IPS DF 19.7 (cell line): ENCODE results near the gene FGA.
"Not testable (repeated sequence)": the region's sequence is repeated elsewhere in the genome, so short reads cannot be mapped to it uniquely, and the experiment has no call there.

Experiments used
- DNase-seq: peaks from one replicate; pipeline ENCODE4 v3.0.0-alpha.2; 2013; ENCODE audit warnings: low read depth, low spot score

FGA gene

DNA sequence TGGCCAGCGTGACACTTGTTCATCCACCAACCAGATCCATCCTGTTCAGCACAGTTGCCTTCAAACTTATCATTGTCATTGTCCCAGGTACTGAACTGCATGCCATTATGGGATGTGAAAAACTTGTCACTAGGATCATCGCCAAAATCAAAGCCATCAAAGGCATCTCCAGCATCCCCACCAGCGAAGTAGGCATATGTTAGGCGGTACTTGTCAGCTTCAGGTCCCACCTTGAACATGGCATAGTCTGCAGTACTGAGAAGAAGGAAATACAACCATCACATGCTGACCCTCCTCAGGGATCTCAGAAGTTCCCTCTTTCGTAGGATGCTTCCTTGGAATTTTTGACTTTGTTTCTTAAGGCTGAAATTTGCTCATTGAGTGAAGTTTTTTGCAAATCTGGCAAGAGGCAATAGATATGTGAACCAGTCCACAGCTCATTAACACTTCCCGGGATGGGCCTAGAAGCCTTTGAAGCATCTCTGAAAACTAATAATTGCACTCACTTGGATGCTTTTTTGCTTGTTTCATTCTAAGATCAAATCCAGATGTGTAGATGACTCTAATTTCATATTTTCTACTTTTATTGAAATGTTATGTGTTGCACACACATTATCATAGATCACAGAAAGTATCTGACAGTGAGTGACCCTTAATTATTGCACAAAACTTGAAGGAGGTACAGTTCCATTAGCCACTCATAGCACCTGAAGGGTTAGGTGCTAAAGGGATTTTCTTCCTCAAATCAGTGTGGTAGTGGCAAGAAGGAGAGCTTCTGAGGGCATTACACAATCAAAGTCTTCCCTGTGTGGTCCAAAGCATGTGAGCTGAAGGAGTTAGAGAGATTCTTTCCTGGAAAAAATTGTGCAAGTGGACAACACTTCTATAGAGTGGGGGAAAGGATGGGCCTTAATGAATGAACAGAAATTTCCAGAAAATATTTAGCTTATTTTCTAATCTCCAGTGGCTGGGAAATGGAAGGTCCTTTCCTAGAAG, 16.5 kb upstream of the FGA start:
- no peak for DNase-seq

DNA sequence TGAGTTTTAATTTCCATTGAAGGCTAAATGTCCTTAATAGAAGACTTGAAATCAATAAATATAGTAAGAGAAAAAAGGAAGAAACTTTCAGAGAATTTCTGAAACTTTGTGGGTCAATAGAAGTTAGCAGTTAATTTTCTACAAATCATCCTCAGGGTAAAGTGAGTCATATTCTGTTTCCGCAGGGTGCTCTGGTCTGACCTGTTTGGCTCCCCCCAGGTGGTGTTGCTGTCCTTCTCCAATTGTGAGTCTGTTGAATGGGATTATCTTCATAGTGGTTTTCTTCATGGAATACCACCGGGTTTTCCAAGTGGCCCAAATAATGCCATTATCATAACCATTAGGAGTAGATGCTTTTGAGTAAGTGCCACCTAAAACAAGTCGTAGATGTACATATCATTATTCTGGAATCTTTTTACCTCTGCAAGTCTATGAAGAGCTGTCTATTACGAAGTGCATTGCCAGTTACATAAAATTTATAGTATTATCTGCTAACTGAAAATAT, 14.2 kb upstream of the FGA start:
- DNase-seq: no peak

DNA sequence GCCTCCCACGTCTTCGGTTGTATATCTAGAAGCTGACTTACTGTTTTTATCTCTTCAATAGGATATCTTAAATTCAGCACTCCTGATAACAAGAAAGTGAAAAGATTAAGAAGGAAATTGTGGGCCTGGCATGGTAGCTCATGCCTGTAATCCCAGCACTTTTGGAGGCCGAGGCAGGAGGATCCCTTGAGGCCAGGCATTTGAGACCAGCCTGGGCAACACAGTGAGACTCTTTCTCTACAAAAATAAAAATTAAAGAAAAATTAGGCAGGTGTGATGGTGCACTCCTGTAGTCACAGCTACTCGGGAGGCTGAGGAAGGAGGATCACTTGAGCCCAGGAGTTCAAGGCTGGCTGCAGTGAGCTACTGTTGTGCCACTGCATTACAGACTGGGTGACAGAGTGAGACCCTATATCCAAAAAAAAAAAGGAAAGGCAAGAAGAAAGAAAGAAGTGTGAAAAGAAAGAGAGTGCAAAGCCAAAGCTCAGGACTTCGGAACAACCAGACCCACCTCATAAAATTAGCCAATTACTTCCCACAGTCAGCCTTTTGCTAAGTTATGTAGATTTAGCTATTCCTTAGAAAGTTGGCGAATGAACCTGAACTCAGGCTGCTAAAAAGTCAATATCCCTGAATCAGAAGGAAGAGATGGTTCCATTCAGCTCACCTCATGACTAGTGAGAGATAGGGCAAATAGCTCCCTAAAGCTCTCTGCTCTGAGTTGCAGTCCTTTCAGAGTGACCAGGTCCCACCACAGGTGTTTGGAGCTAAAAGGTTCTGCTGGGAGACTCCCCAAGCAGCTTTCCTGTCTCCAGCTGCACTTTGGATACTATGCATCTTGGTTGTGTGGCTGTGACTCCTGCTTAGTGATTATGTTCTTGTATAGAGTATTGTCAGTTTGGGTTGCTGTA, 12.7 kb upstream of the FGA start:
- DNase-seq: no peak

DNA sequence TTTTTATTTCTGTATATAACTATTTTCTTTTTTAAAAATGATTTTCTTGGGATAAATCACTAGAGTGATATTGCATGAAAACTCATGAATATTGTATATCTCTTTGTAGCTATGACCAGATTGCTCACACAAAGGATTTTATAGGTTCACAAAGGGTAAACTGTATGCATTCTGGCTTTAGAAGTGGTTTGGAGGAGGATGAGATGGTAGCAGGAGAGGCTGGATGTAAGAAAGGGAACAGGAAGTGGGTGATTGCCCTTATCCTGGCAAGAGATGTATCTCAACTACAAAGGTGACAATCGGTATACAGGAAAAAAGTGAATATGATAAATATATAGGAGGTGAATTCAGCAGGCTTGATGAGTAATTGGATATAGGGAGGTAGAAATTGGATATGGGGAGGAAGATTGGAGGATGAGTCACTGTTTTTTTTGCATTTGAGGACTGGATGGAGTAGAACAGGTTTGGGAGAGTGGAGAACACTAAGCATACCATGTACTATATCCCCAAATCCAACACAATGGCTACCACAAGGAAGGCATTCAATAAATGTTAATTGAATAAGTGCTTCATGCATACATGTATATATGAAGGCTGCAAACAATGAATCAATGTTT, 12.0 kb upstream of the FGA start:
- no peak for DNase-seq

DNA sequence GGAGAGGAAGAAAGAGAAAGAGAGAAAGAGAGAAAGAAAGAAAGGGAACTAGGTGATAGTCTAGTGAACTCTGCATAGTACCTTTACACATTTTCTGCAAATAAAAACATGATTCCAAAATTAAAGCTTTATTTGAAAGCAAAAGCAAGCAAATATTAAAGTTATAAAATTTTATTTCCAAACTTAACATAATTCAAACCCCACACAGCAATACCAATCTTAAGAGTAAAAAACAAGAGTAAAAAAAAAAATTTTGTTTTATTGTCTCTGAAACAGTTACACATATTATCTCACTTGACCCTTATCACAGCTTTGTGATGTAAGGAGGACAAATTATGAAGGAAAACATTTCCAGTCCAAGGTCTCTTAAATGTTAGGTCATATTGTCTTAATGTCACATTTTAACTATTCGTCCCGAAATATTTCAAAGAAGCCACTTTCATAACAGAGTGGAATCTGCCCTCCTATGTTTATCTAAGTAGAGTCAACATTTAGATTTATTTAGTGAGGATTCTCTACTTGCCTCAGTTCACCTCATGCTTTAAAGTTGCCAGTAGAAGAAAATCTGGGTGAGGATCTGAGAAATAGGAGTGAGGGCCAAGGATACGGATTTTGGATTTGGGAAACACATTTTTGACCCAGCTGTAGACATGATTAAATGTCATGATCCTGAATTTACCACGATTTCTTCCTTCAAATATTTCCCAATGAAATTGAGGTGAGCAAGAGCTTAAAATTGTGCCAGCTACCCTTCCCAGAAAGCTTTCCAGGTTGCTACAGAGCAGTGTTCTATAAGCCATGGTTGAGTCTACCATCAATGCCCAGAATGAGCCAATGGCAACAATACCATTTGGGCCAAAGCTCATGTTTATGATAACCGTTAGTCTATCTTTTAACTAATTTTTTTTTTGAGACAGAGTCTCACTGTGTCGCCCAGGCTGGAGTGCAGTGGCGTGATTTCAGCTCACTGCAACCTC, 7.5 kb upstream of the FGA start:
- DNase-seq: no peak

DNA sequence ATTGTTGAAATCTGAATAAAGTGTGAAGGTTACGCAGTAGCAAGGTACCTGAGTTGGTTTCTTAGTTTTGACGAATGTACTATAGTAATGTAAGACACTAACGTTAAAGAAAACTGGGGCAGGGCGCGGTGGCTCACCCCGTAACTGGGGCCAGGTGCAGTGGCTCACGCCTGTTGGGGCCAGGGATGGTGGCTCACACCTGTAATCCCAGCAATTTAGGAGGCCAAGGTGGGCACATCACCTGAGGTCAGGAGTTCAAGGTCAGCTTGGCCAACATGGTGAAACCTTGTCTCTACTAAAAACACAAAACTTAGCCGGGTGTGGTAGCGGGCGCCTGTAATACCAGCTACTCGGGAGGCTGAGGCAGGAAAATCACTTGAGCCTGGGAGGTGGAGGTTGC, 6.7 kb upstream of the FGA start:
- not testable (repeated sequence) for DNase-seq

DNA sequence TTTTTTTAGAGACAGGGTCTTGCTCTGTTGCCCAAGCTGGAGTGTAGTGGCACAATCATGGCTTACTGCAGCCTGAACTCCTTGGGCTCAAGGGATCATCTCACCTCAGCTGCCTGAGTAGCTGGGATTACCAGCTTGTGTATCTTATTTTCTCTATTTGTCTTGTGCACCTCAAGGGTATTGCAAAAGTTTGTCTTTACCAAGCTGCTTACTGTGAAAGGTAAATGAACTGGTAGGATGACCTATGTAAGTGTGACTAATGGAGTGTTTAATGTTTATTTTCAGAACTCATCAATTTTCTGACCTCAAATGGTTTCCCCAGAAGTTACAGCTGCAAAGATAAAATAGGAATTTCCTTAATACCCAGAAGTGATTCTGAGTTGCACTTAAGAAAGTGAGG, 5.3 kb upstream of the FGA start:
- no peak for DNase-seq

DNA sequence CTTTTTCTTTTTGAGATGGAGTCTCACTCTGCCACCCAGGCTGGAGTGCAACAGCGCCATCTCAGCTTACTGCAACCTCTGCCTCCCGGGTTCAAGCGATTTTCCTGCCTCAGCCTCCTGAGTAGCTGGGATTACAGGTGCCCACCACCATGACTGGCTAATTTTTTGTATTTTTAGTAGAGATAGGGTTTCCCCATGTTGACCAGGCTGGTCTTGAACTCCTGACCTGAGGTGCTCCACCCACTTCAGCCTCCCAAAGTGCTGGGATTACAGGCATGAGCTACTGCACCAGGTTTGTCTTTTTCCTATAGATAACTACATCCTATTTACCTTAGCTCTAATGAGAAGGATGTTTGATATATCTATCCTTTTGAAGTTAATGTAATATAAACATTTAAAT, 3.8 kb upstream of the FGA start:
- DNase-seq: not testable (repeated sequence)

DNA sequence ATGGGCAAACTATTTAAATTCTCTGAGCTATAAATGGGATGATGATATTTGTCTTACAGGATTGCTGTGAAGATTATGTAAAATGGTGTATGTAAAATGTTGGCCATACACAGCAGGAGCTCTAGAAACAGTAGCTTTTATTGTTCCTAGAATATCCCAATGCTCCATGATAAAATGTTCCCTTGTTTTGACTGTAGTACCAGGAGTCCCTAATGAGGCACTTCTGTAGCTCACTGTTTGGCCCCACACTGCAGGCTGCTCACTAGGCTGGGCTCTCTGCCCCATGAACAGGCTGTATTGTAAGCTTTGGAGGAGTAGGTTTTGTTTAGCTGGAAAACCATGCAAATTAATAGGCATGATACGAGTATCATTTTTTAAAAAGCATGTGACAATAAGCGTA, 3.3 kb upstream of the FGA start:
- no peak for DNase-seq

DNA sequence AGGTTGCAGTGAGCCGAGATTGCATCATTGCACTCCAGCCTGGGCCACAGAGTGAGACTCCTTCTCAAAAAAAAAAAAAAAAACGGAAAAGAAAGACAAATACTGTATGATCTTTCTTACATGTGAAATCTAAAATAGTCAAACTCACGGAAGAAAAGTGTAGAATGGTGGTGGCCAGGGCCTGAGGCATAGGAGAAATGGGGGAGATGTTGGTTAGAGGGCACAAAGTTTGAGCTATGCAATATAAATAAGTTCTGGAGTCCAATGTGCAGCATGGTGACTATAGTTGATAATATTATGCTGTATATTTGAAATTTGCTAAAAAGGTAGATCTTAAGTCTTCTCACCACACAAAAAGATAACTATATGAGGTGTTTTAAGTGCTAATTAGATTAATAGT, 1.3 kb upstream of the FGA start:
- no peak for DNase-seq

DNA sequence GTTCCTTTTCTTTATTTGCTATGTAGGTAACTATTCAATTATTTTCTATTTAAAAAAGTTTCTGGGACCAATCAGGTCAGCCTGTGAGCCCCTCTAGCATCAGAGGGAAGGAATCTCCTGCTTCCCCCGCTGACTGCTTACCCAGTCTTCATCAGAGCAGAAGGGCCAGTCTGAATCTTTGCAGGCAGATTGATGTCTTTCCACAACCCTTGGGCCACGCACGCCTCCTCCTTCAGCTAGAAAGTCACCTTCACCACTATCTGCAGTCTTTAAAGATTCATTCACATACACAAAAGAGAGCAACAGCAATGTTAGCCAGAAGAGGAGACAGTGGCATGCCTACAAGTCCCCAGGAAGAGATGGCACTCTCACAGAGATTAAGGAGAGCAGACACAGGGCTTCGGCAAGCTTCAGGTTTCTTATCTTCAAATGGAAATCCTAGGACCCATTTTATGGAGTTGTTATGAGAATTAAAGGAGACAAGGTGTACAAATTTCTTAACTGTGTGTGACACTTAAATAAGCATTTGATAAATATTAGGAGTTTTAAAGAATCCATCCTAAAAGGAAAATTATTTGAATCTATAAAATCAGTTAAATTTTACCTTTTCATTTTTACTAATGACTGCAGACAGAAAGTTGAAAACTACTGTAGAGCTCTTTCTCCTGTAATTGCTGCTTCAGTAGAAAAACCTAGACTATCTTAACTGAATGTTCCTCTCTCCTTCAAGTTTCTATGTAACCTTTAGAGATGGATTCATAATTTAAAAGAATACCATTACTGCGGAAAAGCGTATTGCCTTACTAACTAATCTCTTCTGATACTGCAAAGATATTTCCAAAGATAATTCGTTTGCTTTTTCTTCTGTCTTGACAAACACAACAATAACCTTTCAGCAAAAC, 995 bp downstream of the FGA start:
- no peak for DNase-seq

DNA sequence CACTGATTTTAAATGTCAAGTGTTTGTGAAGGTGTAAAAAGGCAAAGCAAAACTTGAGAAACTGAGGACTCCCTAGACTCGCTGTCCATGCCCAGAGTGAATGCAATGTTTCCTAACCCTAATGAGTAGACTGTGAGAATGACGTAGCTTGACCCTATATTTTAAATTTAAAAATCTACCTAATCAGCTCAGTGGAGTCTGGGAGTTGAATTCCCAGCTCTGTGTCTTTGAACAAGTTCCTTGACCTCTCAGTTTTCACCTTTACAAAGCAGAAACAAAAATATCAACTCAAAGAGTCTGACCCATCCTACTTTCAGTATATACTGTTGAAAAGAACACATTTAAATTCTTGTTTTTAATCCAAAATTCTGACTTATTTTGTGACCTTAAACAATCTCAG, 2.3 kb downstream of the FGA start:
- DNase-seq: no peak

DNA sequence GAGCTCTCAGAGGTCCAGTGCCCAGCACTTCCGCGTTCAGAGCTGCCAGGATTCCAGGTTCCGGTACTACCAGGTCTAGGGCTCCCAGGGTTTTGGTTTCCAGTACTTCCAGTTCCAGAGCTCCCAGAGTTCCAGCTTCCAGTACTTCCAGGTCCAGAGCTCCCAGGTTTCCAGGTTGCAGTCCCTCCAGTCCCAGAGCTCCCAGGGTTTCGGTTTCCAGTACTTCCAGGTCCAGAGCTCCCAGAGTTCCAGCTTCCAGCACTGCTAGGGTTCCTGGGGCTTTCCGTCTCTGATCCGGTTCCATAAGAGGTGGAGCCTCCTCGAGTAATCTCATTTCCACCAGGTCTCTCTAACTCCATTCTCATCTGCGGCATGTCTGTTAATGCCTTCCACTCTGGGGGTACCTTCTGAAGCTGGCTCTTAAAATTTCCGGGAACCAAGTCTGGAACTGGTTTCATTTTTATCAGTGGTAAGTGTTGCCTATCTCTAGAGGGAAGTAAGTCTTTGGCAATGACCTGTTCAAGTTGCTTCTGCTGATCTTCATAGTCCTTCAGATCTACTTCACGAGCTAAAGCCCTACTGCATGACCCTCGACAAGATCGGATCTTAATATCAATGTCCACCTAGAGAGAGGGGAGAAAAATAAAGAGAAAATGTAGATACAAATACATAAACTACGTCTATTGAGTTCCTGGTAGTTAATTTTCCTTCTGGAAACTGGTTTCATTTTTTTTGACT, 4.1 kb downstream of the FGA start:
- no peak for DNase-seq

DNA sequence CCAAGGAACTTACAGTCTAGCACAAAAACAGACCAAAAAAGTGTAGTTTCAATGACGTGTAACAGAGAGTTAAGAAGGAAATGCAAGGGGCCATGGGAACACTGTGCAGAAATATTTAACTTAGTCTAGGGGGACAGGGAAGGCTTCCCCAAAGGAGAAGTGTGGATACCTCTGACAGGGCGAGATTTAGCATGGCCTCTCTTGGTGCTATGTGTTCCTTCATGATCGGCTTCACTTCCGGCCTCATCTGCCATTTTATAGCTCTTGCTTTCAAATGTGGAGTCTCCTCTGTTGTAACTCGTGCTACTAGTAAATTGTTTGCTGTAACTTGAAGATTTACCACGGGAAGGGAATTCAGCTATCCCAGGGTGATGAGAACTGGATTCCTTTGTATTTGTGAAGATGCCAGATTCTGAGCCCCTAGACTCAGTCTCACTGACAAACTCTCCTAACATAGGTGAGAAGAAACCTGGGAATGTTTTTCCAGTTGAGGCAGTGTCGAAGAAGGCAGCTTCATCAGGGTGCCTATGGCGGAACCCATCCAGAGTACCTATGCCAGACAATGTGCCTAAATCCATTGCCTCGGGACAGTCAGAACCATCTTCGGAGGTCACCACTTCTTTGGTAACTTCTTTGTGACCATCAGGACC, 5.0 kb downstream of the FGA start:
- DNase-seq: no peak

DNA sequence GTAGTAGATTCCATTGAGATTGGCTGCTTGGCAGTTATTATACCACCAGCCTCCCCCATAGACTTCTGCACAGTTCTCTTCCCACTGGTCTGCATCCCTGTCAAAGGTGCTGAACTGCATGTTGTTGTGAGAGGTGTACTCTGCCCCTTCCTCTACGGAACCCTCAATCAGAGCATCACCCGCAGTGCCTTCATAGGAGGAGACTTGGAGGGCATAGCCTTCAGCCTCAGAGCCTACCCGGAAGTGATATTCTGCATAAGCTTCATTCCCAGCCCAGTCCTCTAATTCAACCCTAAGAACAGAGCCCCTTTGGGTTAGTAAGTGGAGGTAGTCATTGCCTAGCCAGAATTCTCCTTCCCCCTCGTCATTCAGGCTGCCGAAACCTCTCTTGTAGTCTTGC, 6.3 kb downstream of the FGA start:
- no peak for DNase-seq

DNA sequence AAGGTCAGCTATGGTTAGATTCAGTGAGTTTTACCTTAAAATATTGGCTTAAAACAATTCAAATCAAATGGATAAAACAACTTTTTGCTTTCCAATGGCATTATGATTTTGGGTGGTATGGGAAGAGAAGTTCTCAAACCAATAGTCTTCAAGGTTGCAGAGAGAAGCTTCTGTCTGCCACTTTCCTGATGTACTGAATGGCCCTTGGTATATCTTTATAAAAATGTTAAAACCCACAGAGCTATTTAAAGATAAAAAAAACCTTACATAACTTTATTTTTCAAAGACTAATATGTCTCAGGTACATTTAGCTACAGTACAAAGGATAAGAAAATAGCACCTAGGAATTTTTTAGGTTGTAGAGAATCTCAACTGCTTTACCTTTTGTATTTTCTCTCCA, 6.9 kb downstream of the FGA start:
- DNase-seq: no peak

DNA sequence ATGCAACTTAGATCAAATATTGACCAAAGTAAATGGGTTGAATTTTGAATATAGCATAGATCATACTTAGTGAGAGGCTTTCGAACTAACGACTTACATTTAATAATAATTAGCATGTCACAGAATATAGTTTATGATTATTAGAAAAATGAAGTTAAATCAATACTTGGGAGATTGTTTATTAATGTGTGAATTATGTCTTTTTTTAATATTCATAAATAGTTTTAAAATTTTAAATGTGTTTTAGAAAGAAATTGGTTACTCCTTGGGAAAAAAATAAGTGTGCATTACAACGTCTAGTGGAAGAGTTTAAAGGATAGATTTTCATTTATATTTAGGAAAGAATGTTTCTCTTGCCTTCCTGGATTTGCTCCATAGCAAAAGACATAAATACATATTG, 7.3 kb downstream of the FGA start:
- DNase-seq: no peak

DNA sequence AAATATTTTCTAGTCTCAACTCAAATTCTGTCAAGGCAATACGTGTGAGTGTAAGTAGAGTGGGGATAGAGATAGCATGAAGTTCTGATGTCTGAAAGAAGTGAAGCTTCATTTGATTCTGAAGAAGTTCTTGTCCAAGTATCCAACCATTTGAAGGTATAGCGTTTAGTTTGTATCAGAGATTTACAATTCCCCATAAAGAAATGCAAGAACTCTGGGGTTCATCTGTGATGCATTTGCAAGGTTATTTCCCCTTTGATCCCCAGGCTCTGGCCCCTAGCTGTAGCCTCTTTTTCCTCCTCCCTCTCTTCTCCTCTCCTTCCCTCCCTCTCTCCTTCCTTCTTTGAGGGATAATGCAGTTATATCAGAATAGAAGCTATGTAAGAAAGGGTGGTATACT, 7.8 kb downstream of the FGA start:
- no peak for DNase-seq
